Myocyte (in vitro differentiated cells): Measurements from ENCODE around the gene BNC2. TPM values are rescaled to one million over a fixed set of nuclear protein-coding genes. Genes with fewer than 3 reads are reported as not detected.

Source experiments
- DNase-seq: peaks from one replicate; pipeline ENCODE4 v3.0.0-alpha.2; 2012; ENCODE audit warnings: low read depth
- total RNA-seq: library from RNA; depleted of rRNA; stranded (reverse); fragments of >200 nt; gene quantifications from 2 replicates; pipeline ENCODE4 v1.2.3, GENCODE V29; 2014

Gene BNC2
- total RNA-seq, 1 donor from 2014 or later, result 32.4 TPM

DNA sequence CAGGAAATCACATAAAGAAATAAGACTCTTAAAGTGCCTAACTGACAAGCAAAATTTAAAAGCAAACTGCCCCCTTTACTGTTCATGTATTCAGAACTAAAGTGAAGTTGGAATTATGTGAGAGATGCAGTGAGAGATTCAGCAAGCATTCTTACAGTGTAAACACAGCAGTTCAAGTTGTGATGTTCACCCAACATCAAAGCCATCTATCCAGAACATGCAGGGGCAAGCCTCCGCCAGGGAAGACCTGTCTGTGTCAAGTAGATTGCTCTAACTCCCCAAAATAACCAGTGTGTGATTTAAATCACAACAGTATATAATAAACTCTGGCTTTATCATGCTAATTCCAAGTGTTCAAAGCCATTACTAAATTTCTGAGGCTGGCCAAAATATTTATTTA, 233.3 kb downstream of the BNC2 start:
- DNase-seq, result no peak

GRCh38 chr9:16633794-16634193, 236.7 kb downstream of the BNC2 start:
- DNase-seq, result no peak

- no peak for DNase-seq
These were observed 242.1 kb downstream of the BNC2 start for GRCh38 chr9:16628413-16628812.

GRCh38 chr9:16627967-16628366, 242.5 kb downstream of the BNC2 start:
- DNase-seq, result peak; percentile 92

DNA sequence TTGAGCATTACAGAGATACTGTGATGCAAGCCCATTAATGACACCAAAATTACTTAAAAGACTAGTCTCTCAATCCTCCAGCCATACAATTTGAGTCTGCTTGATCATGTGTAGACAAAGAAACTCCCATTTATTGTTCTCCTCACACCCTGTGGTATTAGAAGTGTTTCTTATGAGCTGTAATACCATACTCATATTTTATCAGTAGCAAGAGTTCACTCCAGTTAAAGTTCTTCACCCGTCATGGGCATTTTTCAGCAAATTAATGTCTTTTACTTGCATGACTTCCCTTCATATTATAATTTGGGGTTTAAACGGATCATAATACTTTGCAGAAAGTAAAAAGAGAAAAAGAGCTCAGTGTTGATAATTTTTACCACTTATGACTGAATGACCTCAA, 242.9 kb downstream of the BNC2 start:
- no peak for DNase-seq

GRCh38 chr9:16626577-16627130, 243.8 kb downstream of the BNC2 start:
- peak; percentile 83 for DNase-seq

DNA sequence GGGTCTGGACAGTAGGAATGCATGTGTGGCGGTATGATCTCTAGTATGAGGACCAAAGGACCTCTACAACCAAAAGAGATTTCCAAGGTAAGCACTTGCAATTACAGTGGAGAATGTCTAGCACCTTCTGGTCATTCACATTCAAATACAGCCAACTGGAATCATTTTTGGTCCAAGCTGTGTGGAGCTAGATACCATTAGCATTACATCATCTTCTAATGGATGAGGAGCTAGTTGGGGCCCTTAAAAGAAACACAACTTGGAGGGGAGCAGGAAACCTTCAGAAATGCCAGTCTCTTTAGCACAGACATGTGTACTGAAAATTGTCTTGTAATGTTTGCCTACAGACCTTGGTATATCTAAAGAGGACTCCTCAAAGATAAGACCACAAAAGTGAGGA, 244.7 kb downstream of the BNC2 start:
- peak; percentile 40 for DNase-seq

DNA sequence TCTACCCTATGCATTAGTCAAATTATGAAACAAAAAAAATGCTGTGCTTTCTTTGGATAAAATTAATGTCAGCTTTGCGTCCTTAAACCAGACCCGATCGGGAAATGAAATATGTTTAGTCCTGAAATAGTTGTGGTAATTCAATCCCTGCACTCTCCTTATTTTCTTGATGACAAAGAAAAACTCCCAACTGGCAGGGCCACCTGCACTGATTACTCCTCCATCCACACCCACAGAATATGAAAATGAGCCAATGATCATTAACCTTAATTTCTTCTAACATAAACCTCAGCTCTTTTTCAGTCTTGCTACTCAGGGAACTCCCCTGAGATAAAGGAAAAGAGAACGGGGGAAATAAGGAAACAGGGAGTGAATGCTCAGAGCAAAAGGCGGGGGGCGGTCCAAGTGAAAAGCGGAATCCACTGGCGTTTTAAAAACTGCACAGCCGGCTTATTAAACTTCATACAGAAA, 245.3 kb downstream of the BNC2 start:
- DNase-seq, result peak; percentile 23

DNA sequence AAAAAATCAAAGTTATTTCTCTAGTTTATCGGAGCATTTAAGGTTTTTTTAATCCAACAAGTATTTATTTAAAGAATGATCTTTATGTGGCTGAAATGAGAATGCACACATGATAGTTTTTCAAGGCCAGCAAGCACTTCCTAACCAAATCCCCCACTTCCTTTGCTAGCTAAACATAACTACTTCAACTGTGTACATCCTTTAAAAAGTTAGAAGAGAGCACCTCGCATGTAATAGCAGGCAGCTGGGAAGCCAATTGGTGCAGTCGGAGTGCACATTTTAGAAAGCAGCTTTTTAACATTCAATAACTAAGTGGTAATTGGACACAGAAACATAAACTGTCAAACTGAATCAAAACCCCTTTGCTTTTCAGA, 245.7 kb downstream of the BNC2 start:
- DNase-seq, result no peak

DNA sequence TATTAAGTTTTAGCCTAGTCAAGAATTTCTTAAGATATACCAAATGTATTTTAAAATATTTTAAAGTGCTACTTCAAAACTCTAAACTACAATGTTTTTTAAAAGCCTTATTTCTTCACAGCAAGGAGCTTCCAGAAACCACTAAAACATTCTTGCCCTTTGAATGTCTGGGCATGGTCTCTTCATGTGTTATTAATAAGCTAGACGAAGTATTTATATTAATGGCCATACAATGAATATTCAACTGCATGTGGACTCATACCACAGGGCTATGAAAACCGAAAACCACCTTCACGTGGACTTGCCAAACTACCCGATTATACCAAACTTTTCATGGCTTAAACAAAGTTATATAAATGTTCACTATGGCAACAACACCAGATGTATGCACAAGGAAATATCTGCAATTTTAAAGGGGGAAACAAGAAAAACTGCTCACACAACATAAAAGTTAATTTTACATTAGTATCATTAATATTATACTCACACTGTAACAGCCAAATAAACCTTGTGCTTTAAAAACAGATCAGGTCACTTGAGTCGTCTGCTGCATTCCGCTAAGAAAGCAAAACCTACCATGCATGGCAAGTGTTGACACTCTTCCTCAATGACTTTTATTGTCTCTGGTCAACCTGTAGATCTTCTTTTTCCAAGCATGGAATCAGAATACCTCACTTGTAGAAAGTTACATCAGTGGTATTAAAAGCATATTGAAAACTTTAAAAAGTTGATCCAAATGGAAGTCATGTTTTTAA, 246.3 kb downstream of the BNC2 start:
- no peak for DNase-seq

GRCh38 chr9:16622541-16622940, 247.9 kb downstream of the BNC2 start:
- no peak for DNase-seq

GRCh38 chr9:16619914-16620520, 250.5 kb downstream of the BNC2 start:
- no peak for DNase-seq

GRCh38 chr9:16619402-16619801, 251.1 kb downstream of the BNC2 start:
- DNase-seq, result no peak

- no peak for DNase-seq
These were observed 251.9 kb downstream of the BNC2 start for GRCh38 chr9:16618524-16618923.

DNA sequence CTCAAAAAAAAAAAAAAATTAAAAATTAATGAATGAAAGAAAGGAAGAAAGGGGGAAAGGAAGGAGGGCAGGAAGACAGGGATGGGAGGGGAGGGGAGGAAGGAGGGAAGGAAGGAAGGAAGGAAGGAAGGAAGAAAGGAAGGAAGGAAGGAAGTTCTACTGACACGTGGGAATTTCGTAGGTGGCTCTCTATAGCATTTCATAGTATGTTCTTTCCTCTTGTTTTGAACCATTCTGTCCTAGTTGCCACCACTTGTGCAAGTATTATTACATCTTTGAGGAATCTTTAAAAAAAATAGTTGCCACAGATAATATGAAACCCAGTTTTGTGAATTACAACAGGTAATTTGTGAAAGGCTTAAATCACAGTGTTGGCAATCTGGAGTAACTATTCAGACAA, 253.8 kb downstream of the BNC2 start:
- DNase-seq, result no peak

GRCh38 chr9:16615451-16615850, 255.0 kb downstream of the BNC2 start:
- DNase-seq, result no peak

- peak; percentile 20 for DNase-seq
These were observed 256.9 kb downstream of the BNC2 start for GRCh38 chr9:16613605-16614004.

- no peak for DNase-seq
These were observed 257.4 kb downstream of the BNC2 start for GRCh38 chr9:16613051-16613450.

DNA sequence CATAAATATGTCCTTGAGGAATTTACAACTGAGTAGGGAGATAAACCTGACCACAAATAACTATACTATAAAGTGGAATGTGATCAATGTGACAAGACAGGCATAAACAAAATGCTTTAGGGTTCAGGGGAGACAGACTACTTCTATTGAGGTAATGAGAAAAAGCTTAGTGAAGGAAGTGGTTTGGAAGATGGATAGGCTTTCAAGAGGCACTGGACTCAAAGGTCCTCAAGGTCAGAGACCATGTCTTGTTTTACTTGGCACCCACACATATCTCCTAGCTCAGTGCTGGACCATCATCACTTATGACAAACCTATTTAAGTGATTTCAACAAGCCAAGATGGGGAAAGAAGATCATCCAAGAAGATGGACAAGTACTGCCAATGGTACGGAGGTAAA, 257.8 kb downstream of the BNC2 start:
- DNase-seq, result no peak

DNA sequence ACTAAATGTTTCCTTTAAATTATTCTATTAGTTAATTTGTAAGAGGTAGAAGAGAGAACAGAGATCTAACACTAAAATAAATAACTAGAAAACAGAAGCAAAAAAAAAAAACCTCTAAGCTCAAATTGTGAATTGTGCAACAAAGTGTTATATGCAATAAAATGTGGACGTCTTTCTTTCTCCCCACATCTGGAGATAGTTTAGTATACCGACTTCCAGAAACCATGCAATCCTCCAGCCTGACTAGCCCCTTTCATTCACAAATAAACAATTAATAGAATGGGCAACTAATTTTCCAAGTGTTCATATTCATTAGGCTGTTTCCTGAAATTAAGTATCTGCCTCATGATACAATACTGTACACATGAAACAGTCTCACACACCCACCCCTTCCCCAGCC, 258.5 kb downstream of the BNC2 start:
- no peak for DNase-seq

DNA sequence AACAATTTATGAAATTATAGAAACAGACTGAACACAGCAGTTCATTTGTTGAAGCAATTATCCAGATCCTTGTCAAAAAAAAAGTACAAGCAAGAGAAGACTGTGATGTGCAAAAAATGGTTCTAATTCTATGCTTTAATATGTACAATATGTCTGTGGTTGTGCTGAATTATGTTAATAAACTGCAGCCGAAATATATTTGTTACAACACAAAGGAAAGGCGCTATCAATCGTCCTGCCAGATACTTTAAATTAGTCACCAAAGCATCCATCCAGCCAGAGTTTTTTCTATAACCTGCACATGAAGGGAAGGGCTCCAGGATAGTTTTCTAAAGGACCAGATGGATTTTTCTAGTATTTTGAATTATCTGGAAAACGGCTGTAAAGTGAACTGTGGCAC, 259.5 kb downstream of the BNC2 start:
- no peak for DNase-seq

- DNase-seq, result no peak
These were observed 259.9 kb downstream of the BNC2 start for GRCh38 chr9:16610538-16610937.

DNA sequence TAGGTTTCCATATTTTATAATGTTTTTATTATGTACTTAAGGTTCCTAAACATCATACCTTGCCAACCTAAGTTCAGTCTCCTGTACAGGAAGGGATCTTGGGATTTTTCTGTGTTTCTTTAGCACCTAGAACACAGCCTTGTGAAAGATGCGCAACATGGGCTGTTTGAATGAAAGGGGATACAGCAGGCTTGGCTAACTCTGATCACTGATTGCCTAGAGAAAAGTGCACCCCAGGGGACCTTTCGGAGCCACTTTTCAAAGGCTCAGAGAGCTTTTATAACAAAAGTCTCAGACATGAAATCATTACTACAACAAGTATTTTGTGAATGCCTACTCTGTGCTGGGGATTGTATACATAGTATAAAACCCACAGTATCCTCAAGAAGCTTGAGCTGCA, 261.6 kb downstream of the BNC2 start:
- no peak for DNase-seq
